IMR-90 (cell line): Measurements from ENCODE around the gene GRK2. TPM values are rescaled to one million over a fixed set of nuclear protein-coding genes. Genes with fewer than 3 reads are reported as not detected.

Experiments used
- ATAC-seq: fragments of 200-7000 bp; cut with Tn5 transposase; 2 replicates; pipeline ENCODE4 v1.9.1; 2020; ENCODE audit warnings: low read depth, mild to moderate bottlenecking, moderate library complexity
- BruUV-seq: library from RNA; stranded (reverse); fragments of 400-500 nt; replicated peaks from 2 replicates; lab custom pipeline; 2021; lab: Mats Ljungman, UMichigan
- CTCF ChIA-PET: fragments of 300-600 bp; formaldehyde crosslinking; extraction: SDS; loops from one replicate; lab custom pipeline; 2021; ENCODE audit warnings: antibody characterized with exemption; lab: Yijun Ruan, JAX
- POLR2A ChIA-PET: fragments of 300-600 bp; sonication (Branson Sonifier 250); formaldehyde crosslinking; loops from one replicate; lab custom pipeline; 2022; ENCODE audit warnings: antibody characterized with exemption; ENCODE audit not compliant: unreplicated experiment; lab: Charles Lee
- DNase-seq: peaks from one replicate; pipeline ENCODE4 v3.0.0; 2013
- H2AFZ ChIP-seq: replicated peaks from 2 replicates; pipeline ENCODE3; 2013; ENCODE audit warnings: low read length, mild to moderate bottlenecking; ENCODE audit not compliant: poor library complexity
- H2AK5ac ChIP-seq: 2 replicates; pipeline ENCODE4 v1.6.1; 2013; ENCODE audit warnings: low read depth, low read length, inconsistent platforms
- H2AK9ac ChIP-seq: replicated peaks from 2 replicates; pipeline ENCODE3; 2013; ENCODE audit warnings: mild to moderate bottlenecking, low read depth, low read length, moderate library complexity; ENCODE audit not compliant: poor library complexity
- H2BK120ac ChIP-seq: 2 replicates; pipeline ENCODE4 v1.6.1; 2013; ENCODE audit warnings: low read depth, low read length, inconsistent platforms
- H2BK15ac ChIP-seq: 3 replicates; pipeline ENCODE4 v1.6.1; 2013; ENCODE audit warnings: low read depth, low read length, inconsistent platforms
- H2BK20ac ChIP-seq: 2 replicates; pipeline ENCODE4 v1.6.1; 2013; ENCODE audit warnings: low read depth, mild to moderate bottlenecking, inconsistent platforms, low read length, moderate library complexity
- H2BK5ac ChIP-seq: 2 replicates; pipeline ENCODE4 v1.6.1; 2013; ENCODE audit warnings: mild to moderate bottlenecking, low read depth, low read length, inconsistent platforms; ENCODE audit not compliant: poor library complexity, severe bottlenecking
- H3K14ac ChIP-seq: replicated peaks from 2 replicates; pipeline ENCODE4 v1.6.1; 2013; ENCODE audit warnings: low read depth, low read length, inconsistent platforms
- H3K18ac ChIP-seq: 2 replicates; pipeline ENCODE4 v1.6.1; 2013; ENCODE audit warnings: low read depth, low read length, control low read depth
- H3K23ac ChIP-seq: 2 replicates; pipeline ENCODE4 v1.6.1; 2013; ENCODE audit warnings: low read depth, low read length, inconsistent platforms
- H3K27ac ChIP-seq: 2 replicates; pipeline ENCODE4 v1.5.1; 2013; ENCODE audit warnings: mild to moderate bottlenecking, control low read depth, low read length; ENCODE audit not compliant: insufficient read depth
- H3K27me3 ChIP-seq: 2 replicates; pipeline ENCODE4 v1.6.1; 2013; ENCODE audit warnings: low read length; ENCODE audit not compliant: control insufficient read depth, insufficient read depth
- H3K36me3 ChIP-seq: 2 replicates; pipeline ENCODE4 v1.6.1; 2013; ENCODE audit warnings: low read length, mixed read lengths; ENCODE audit not compliant: control insufficient read depth, insufficient read depth
- H3K4ac ChIP-seq: 2 replicates; pipeline ENCODE4 v1.6.1; 2013; ENCODE audit warnings: low read depth, low read length, inconsistent platforms
- H3K4me1 ChIP-seq: 2 replicates; pipeline ENCODE4 v1.6.1; 2013; ENCODE audit warnings: low read length, mixed read lengths; ENCODE audit not compliant: control insufficient read depth, insufficient read depth
- H3K4me2 ChIP-seq: 2 replicates; pipeline ENCODE4 v1.6.1; 2013; ENCODE audit warnings: low read depth, mild to moderate bottlenecking, control low read depth, low read length, moderate library complexity
- H3K4me3 ChIP-seq: 2 replicates; pipeline ENCODE4 v1.5.1; 2013; ENCODE audit warnings: low read depth, mild to moderate bottlenecking, control low read depth, low read length, moderate library complexity; ENCODE audit not compliant: insufficient read depth
- H3K56ac ChIP-seq: 2 replicates; pipeline ENCODE4 v1.6.1; 2013; ENCODE audit warnings: low read length, inconsistent platforms; ENCODE audit not compliant: insufficient read depth; ENCODE audit errors: extremely low read depth
- H3K79me1 ChIP-seq, 2 experiments: 2 replicates each; pipeline ENCODE4 v1.6.1; 2013; ENCODE audit warnings: low read length in 2 of 2, inconsistent platforms in 1 of 2, low read depth in 1 of 2
- H3K9ac ChIP-seq: 2 replicates; pipeline ENCODE4 v1.6.1; 2013; ENCODE audit warnings: low read depth, low read length, control low read depth
- H3K9me1 ChIP-seq: 2 replicates; pipeline ENCODE4 v1.6.1; 2013; ENCODE audit warnings: low read length, inconsistent platforms; ENCODE audit not compliant: insufficient read depth
- H3K9me3 ChIP-seq: 2 replicates; pipeline ENCODE4 v1.6.1; 2013; ENCODE audit warnings: low read length; ENCODE audit not compliant: control insufficient read depth, insufficient read depth
- H4K20me1 ChIP-seq: 2 replicates; pipeline ENCODE4 v1.6.1; 2013; ENCODE audit warnings: low read length, inconsistent platforms; ENCODE audit not compliant: insufficient read depth
- H4K5ac ChIP-seq: 2 replicates; pipeline ENCODE4 v1.6.1; 2013; ENCODE audit warnings: mild to moderate bottlenecking, low read depth, low read length, control low read depth
- H4K8ac ChIP-seq, 2 experiments: 2 replicates each; pipeline ENCODE4 v1.6.1; 2013; ENCODE audit warnings: low read depth in 2 of 2, low read length in 2 of 2, control low read depth in 1 of 2, inconsistent platforms in 1 of 2
- H4K91ac ChIP-seq: 2 replicates; pipeline ENCODE4 v1.6.1; 2013; ENCODE audit warnings: low read depth, low read length, inconsistent platforms; ENCODE audit not compliant: insufficient read depth
- CEBPB ChIP-seq: IDR thresholded peaks from 2 replicates; pipeline ENCODE4 v1.6.1; 2012; ENCODE audit warnings: low read depth, low read length, improper control_type of control experiment
- CHD1 ChIP-seq: IDR thresholded peaks from 2 replicates; pipeline ENCODE4 v1.6.1; 2012; ENCODE audit warnings: low read depth, low read length, improper control_type of control experiment
- FOS ChIP-seq: fragments of 150-350 bp; IDR thresholded peaks from 2 replicates; pipeline ENCODE4 v1.6.1; 2016; ENCODE audit warnings: low read depth, low read length
- MAFK ChIP-seq: IDR thresholded peaks from 2 replicates; pipeline ENCODE4 v1.6.1; 2012; ENCODE audit warnings: low read depth, low read length, improper control_type of control experiment
- MAZ ChIP-seq: IDR thresholded peaks from 2 replicates; pipeline ENCODE4 v1.6.1; 2012; ENCODE audit warnings: low read depth, mild to moderate bottlenecking, low read length, improper control_type of control experiment, moderate library complexity, borderline replicate concordance
- MXI1 ChIP-seq: IDR thresholded peaks from 2 replicates; pipeline ENCODE4 v1.6.1; 2012; ENCODE audit warnings: low read depth, mild to moderate bottlenecking, low read length, moderate library complexity, borderline replicate concordance
- NFE2L2 ChIP-seq: fragments of 150-350 bp; IDR thresholded peaks from 2 replicates; pipeline ENCODE4 v1.6.1; 2016; ENCODE audit warnings: low read depth, mild to moderate bottlenecking, low read length
- RAD21 ChIP-seq: IDR thresholded peaks from 2 replicates; pipeline ENCODE4 v1.6.1; 2012; ENCODE audit warnings: low read length, improper control_type of control experiment
- RFX5 ChIP-seq: IDR thresholded peaks from 2 replicates; pipeline ENCODE4 v1.8.0; 2012; ENCODE audit warnings: low read depth, mild to moderate bottlenecking, low read length, moderate library complexity
- SMC3 ChIP-seq: fragments of 150-350 bp; IDR thresholded peaks from 2 replicates; pipeline ENCODE4 v1.6.1; 2016; ENCODE audit warnings: low read depth, mild to moderate bottlenecking, antibody characterized with exemption, low read length, moderate library complexity
- WGBS, 2 experiments: methylation state at CpG; one replicate each; pipeline versions ENCODE4 v1.1.5 to v1.1.7; 2013; ENCODE audit warnings: missing lambda C conversion rate in 2 of 2; ENCODE audit not compliant: insufficient read length in 1 of 2; ENCODE audit errors: extremely low coverage in 2 of 2; 5-methylcytosine and 5-hydroxymethylcytosine counted together
- dilution Hi-C: fragments of 300-500 bp; cut with HindIII; formaldehyde crosslinking; loops from one replicate; pipeline ENCODE4 v1.14.3; 2018; ENCODE audit warnings: low sequenced_read_pairs; ENCODE audit not compliant: unreplicated experiment
- in situ Hi-C: fragments of 300-500 bp; cut with MboI; formaldehyde crosslinking; loops from 3 replicates; pipeline ENCODE4 v1.14.3; 2019; ENCODE audit warnings: low sequenced_read_pairs, inconsistent platforms, mixed read lengths
- intact Hi-C: fragments of 100-400 bp; cut with micrococcal nuclease; formaldehyde crosslinking; loops from 2 replicates; pipeline ENCODE4 v1.10.0; 2022
- polyA plus RNA-seq, 3 experiments: library from polyadenylated mRNA; depleted of rRNA; stranded (reverse); fragments of >200 nt; gene quantifications; 2 replicates each; pipeline ENCODE4 v1.2.3, GENCODE V29; 2012; ENCODE audit warnings: low replicate concordance in 1 of 3
- total RNA-seq: library from RNA; depleted of rRNA; stranded (reverse); fragments of >200 nt; gene quantifications from 2 replicates; pipeline ENCODE4 v1.2.3, GENCODE V29; 2012
- TF ChIP-seq, protein P1 (sequence below): fragments of 150-350 bp; IDR thresholded peaks from 2 replicates; pipeline ENCODE4 v1.6.1; 2017; ENCODE audit warnings: mild to moderate bottlenecking, antibody characterized with exemption, low read length, low read depth
- TF ChIP-seq, protein P2 (sequence below): fragments of 150-350 bp; IDR thresholded peaks from 2 replicates; pipeline ENCODE4 v1.6.1; 2016; ENCODE audit warnings: low read depth, mild to moderate bottlenecking, low read length, moderate library complexity, borderline replicate concordance
- TF ChIP-seq, protein P3 (sequence below): conservative IDR thresholded peaks from 2 replicates; pipeline ENCODE4 v1.5.1; 2012; ENCODE audit warnings: mild to moderate bottlenecking, low read depth, low read length, improper control_type of control experiment

GRK2 gene
- total and polyA plus RNA-seq, 2 of the 4 experiments (the other 2 are of a cell fraction) = 26.7 to 41.8 TPM

DNA sequence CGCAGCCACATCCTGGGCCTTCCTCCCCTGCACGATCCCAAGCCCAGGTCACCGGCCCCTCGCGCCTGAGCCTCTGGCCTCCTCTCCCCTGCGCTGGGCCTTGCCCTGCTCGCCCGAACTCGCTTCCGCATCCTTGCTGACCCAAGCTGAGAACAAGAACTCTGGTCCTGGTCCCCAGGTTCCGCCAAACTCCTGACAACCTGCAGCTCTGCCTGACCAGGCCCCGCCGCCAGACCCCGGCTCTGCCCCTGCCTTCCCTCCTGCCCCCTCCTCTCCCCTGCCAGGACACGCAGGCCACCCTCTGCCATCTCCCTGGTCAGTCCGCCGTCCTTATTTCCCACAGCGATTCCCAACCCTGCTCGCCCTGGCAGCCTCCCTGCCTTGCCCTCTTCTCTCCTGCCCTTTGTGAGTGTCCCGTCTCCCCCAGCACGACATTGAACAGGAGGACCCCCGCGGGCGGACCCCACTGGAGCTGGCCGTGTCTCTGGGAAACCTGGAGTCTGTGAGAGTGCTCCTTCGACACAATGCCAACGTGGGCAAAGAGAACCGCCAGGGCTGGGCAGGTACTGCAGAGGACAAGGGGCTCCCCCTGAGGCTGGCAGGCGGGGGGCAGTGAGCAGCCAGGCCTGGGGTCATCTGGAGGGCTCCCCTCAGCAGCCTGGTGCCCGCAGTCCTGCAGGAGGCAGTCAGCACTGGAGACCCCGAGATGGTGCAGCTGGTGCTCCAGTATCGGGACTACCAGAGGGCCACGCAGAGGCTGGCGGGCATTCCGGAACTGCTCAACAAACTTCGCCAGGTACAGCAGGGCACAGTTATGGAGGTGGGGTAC lies 23.6 kb downstream of the GRK2 start:
- peak overlapping the region; percentile 89 for H2AFZ ChIP-seq
- CTCF ChIA-PET = interaction anchor here (0.6 to 1.0 kb wide), 2 partner anchors 49 to 57 kb away, joined by 3 read pairs; no protein-coding TSS in a partner anchor
- TF ChIP-seq MXI1 (no peak), MAZ (no peak), NFE2L2 (no peak), MAFK (no peak), RAD21 (no peak), CEBPB (no peak), RFX5 (no peak), SMC3 (no peak), CHD1 (no peak), FOS (no peak)
- TF ChIP-seq, protein P1, sequence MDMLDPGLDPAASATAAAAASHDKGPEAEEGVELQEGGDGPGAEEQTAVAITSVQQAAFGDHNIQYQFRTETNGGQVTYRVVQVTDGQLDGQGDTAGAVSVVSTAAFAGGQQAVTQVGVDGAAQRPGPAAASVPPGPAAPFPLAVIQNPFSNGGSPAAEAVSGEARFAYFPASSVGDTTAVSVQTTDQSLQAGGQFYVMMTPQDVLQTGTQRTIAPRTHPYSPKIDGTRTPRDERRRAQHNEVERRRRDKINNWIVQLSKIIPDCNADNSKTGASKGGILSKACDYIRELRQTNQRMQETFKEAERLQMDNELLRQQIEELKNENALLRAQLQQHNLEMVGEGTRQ = no peak
- TF ChIP-seq, protein P2, sequence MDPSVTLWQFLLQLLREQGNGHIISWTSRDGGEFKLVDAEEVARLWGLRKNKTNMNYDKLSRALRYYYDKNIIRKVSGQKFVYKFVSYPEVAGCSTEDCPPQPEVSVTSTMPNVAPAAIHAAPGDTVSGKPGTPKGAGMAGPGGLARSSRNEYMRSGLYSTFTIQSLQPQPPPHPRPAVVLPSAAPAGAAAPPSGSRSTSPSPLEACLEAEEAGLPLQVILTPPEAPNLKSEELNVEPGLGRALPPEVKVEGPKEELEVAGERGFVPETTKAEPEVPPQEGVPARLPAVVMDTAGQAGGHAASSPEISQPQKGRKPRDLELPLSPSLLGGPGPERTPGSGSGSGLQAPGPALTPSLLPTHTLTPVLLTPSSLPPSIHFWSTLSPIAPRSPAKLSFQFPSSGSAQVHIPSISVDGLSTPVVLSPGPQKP = no peak
- TF ChIP-seq, protein P3, sequence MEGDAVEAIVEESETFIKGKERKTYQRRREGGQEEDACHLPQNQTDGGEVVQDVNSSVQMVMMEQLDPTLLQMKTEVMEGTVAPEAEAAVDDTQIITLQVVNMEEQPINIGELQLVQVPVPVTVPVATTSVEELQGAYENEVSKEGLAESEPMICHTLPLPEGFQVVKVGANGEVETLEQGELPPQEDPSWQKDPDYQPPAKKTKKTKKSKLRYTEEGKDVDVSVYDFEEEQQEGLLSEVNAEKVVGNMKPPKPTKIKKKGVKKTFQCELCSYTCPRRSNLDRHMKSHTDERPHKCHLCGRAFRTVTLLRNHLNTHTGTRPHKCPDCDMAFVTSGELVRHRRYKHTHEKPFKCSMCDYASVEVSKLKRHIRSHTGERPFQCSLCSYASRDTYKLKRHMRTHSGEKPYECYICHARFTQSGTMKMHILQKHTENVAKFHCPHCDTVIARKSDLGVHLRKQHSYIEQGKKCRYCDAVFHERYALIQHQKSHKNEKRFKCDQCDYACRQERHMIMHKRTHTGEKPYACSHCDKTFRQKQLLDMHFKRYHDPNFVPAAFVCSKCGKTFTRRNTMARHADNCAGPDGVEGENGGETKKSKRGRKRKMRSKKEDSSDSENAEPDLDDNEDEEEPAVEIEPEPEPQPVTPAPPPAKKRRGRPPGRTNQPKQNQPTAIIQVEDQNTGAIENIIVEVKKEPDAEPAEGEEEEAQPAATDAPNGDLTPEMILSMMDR = no peak

More for the DNA sequence above, 23.6 kb downstream of the GRK2 start:
- Histone ChIP-seq H3K27ac (peak overlapping the region; percentile 95), H4K20me1 (peaks cover 15% of the 10 kb centered on the region), H3K9me1 (peaks cover 22% of the 10 kb centered on the region; the same call in 1 of the 2 replicates), H3K4me1 (peaks cover 21% of the 10 kb centered on the region), H3K9ac (peak overlapping the region; percentile 89), H3K79me1 (peaks cover 16 to 57% of the 10 kb centered on the region in 2 experiments; a peak in 3 of 4 replicates), H3K14ac (peak overlapping the region; percentile 97), H2BK20ac (no peak overlapping the region; the same call in 1 of the 2 replicates), H4K5ac (peak overlapping the region; percentile 56), H3K4me3 (peak overlapping the region; percentile 69), H2BK120ac (peak overlapping the region; percentile 64), H2BK5ac (peak overlapping the region; percentile 87), H3K27me3 (no peaks in the 10 kb centered on the region), H3K56ac (peak overlapping the region; percentile 58), H3K9me3 (no peaks in the 10 kb centered on the region), H3K4ac (peak overlapping the region; percentile 98), H3K23ac (peak overlapping the region; percentile 94), H2AK5ac (peak overlapping the region; percentile 85), H3K4me2 (peak overlapping the region; percentile 92), H2BK15ac (no peak overlapping the region; the same call in 2 of the 3 replicates), H4K91ac (peak overlapping the region; percentile 97), H3K18ac (peak overlapping the region; percentile 55; the same call in 1 of the 2 replicates), H4K8ac (peak overlapping the region; percentile 92 to 93), H3K36me3 (peaks cover 36% of the 10 kb centered on the region), H2AK9ac (peak overlapping the region; percentile 99)
- dilution Hi-C loops (no loop called here), in situ Hi-C loops (no loop called here), intact Hi-C loops (loop anchor here (2.0 kb wide), 2 partner anchors 13 to 27 kb away; partner anchors contain the start of gene SSH3)
- DNase-seq = no peak
- BruUV-seq = no TSS peak
- POLR2A ChIA-PET = interaction anchor here (0.6 kb wide), 1 partner anchor 293 kb away, joined by 7 read pairs; no protein-coding TSS in a partner anchor
- 56% methylated on average over 13 of the region's 36 CpGs; no CpG with 5 or more reads in 1 of the 2 experiments for WGBS, 2 experiments
- peak; percentile 9 for ATAC-seq
